IMR-90 (cell line): ENCODE measurements around the gene TSEN15. TPM values are rescaled to one million over a fixed set of nuclear protein-coding genes. Genes with fewer than 3 reads are reported as not detected.
A peak's percentile ranks its signal among the peaks of the same experiment; 100 is the strongest.

Experiments used
- ATAC-seq: fragments of 200-7000 bp; cut with Tn5 transposase; 2 replicates; pipeline ENCODE4 v1.9.1; 2020; ENCODE audit warnings: low read depth, mild to moderate bottlenecking, moderate library complexity
- BruUV-seq: library from RNA; stranded (reverse); fragments of 400-500 nt; replicated peaks from 2 replicates; lab custom pipeline; 2021; lab: Mats Ljungman, UMichigan
- CTCF ChIA-PET: fragments of 300-600 bp; formaldehyde crosslinking; extraction: SDS; loops from one replicate; lab custom pipeline; 2021; ENCODE audit warnings: antibody characterized with exemption; lab: Yijun Ruan, JAX
- POLR2A ChIA-PET: fragments of 300-600 bp; sonication (Branson Sonifier 250); formaldehyde crosslinking; loops from one replicate; lab custom pipeline; 2022; ENCODE audit warnings: antibody characterized with exemption; ENCODE audit not compliant: unreplicated experiment; lab: Charles Lee
- DNase-seq: peaks from one replicate; pipeline ENCODE4 v3.0.0; 2013
- H2AFZ ChIP-seq: replicated peaks from 2 replicates; pipeline ENCODE3; 2013; ENCODE audit warnings: low read length, mild to moderate bottlenecking; ENCODE audit not compliant: poor library complexity
- H2AK5ac ChIP-seq: 2 replicates; pipeline ENCODE4 v1.6.1; 2013; ENCODE audit warnings: low read depth, low read length, inconsistent platforms
- H2AK9ac ChIP-seq: replicated peaks from 2 replicates; pipeline ENCODE3; 2013; ENCODE audit warnings: mild to moderate bottlenecking, low read depth, low read length, moderate library complexity; ENCODE audit not compliant: poor library complexity
- H2BK120ac ChIP-seq: 2 replicates; pipeline ENCODE4 v1.6.1; 2013; ENCODE audit warnings: low read depth, low read length, inconsistent platforms
- H2BK15ac ChIP-seq: 3 replicates; pipeline ENCODE4 v1.6.1; 2013; ENCODE audit warnings: low read depth, low read length, inconsistent platforms
- H2BK20ac ChIP-seq: 2 replicates; pipeline ENCODE4 v1.6.1; 2013; ENCODE audit warnings: low read depth, mild to moderate bottlenecking, inconsistent platforms, low read length, moderate library complexity
- H2BK5ac ChIP-seq: 2 replicates; pipeline ENCODE4 v1.6.1; 2013; ENCODE audit warnings: mild to moderate bottlenecking, low read depth, low read length, inconsistent platforms; ENCODE audit not compliant: poor library complexity, severe bottlenecking
- H3K14ac ChIP-seq: replicated peaks from 2 replicates; pipeline ENCODE4 v1.6.1; 2013; ENCODE audit warnings: low read depth, low read length, inconsistent platforms
- H3K18ac ChIP-seq: 2 replicates; pipeline ENCODE4 v1.6.1; 2013; ENCODE audit warnings: low read depth, low read length, control low read depth
- H3K23ac ChIP-seq: 2 replicates; pipeline ENCODE4 v1.6.1; 2013; ENCODE audit warnings: low read depth, low read length, inconsistent platforms
- H3K27ac ChIP-seq: 2 replicates; pipeline ENCODE4 v1.5.1; 2013; ENCODE audit warnings: mild to moderate bottlenecking, control low read depth, low read length; ENCODE audit not compliant: insufficient read depth
- H3K27me3 ChIP-seq: 2 replicates; pipeline ENCODE4 v1.6.1; 2013; ENCODE audit warnings: low read length; ENCODE audit not compliant: control insufficient read depth, insufficient read depth
- H3K36me3 ChIP-seq: 2 replicates; pipeline ENCODE4 v1.6.1; 2013; ENCODE audit warnings: low read length, mixed read lengths; ENCODE audit not compliant: control insufficient read depth, insufficient read depth
- H3K4ac ChIP-seq: 2 replicates; pipeline ENCODE4 v1.6.1; 2013; ENCODE audit warnings: low read depth, low read length, inconsistent platforms
- H3K4me1 ChIP-seq: 2 replicates; pipeline ENCODE4 v1.6.1; 2013; ENCODE audit warnings: low read length, mixed read lengths; ENCODE audit not compliant: control insufficient read depth, insufficient read depth
- H3K4me2 ChIP-seq: 2 replicates; pipeline ENCODE4 v1.6.1; 2013; ENCODE audit warnings: low read depth, mild to moderate bottlenecking, control low read depth, low read length, moderate library complexity
- H3K4me3 ChIP-seq: 2 replicates; pipeline ENCODE4 v1.5.1; 2013; ENCODE audit warnings: low read depth, mild to moderate bottlenecking, control low read depth, low read length, moderate library complexity; ENCODE audit not compliant: insufficient read depth
- H3K56ac ChIP-seq: 2 replicates; pipeline ENCODE4 v1.6.1; 2013; ENCODE audit warnings: low read length, inconsistent platforms; ENCODE audit not compliant: insufficient read depth; ENCODE audit errors: extremely low read depth
- H3K79me1 ChIP-seq, 2 experiments: 2 replicates each; pipeline ENCODE4 v1.6.1; 2013; ENCODE audit warnings: low read length in 2 of 2, inconsistent platforms in 1 of 2, low read depth in 1 of 2
- H3K9ac ChIP-seq: 2 replicates; pipeline ENCODE4 v1.6.1; 2013; ENCODE audit warnings: low read depth, low read length, control low read depth
- H3K9me1 ChIP-seq: 2 replicates; pipeline ENCODE4 v1.6.1; 2013; ENCODE audit warnings: low read length, inconsistent platforms; ENCODE audit not compliant: insufficient read depth
- H3K9me3 ChIP-seq: 2 replicates; pipeline ENCODE4 v1.6.1; 2013; ENCODE audit warnings: low read length; ENCODE audit not compliant: control insufficient read depth, insufficient read depth
- H4K20me1 ChIP-seq: 2 replicates; pipeline ENCODE4 v1.6.1; 2013; ENCODE audit warnings: low read length, inconsistent platforms; ENCODE audit not compliant: insufficient read depth
- H4K5ac ChIP-seq: 2 replicates; pipeline ENCODE4 v1.6.1; 2013; ENCODE audit warnings: mild to moderate bottlenecking, low read depth, low read length, control low read depth
- H4K8ac ChIP-seq, 2 experiments: 2 replicates each; pipeline ENCODE4 v1.6.1; 2013; ENCODE audit warnings: low read depth in 2 of 2, low read length in 2 of 2, control low read depth in 1 of 2, inconsistent platforms in 1 of 2
- H4K91ac ChIP-seq: 2 replicates; pipeline ENCODE4 v1.6.1; 2013; ENCODE audit warnings: low read depth, low read length, inconsistent platforms; ENCODE audit not compliant: insufficient read depth
- BHLHE40 ChIP-seq: fragments of 150-350 bp; IDR thresholded peaks from 2 replicates; pipeline ENCODE4 v1.6.1; 2016; ENCODE audit warnings: mild to moderate bottlenecking, low read depth, low read length
- CEBPB ChIP-seq: IDR thresholded peaks from 2 replicates; pipeline ENCODE4 v1.6.1; 2012; ENCODE audit warnings: low read depth, low read length, improper control_type of control experiment
- CHD1 ChIP-seq: IDR thresholded peaks from 2 replicates; pipeline ENCODE4 v1.6.1; 2012; ENCODE audit warnings: low read depth, low read length, improper control_type of control experiment
- FOS ChIP-seq: fragments of 150-350 bp; IDR thresholded peaks from 2 replicates; pipeline ENCODE4 v1.6.1; 2016; ENCODE audit warnings: low read depth, low read length
- MAFK ChIP-seq: IDR thresholded peaks from 2 replicates; pipeline ENCODE4 v1.6.1; 2012; ENCODE audit warnings: low read depth, low read length, improper control_type of control experiment
- MAZ ChIP-seq: IDR thresholded peaks from 2 replicates; pipeline ENCODE4 v1.6.1; 2012; ENCODE audit warnings: low read depth, mild to moderate bottlenecking, low read length, improper control_type of control experiment, moderate library complexity, borderline replicate concordance
- MXI1 ChIP-seq: IDR thresholded peaks from 2 replicates; pipeline ENCODE4 v1.6.1; 2012; ENCODE audit warnings: low read depth, mild to moderate bottlenecking, low read length, moderate library complexity, borderline replicate concordance
- NFE2L2 ChIP-seq: fragments of 150-350 bp; IDR thresholded peaks from 2 replicates; pipeline ENCODE4 v1.6.1; 2016; ENCODE audit warnings: low read depth, mild to moderate bottlenecking, low read length
- POLR2A ChIP-seq: IDR thresholded peaks from 2 replicates; pipeline ENCODE4 v1.6.1; 2012; ENCODE audit warnings: mild to moderate bottlenecking, low read depth, low read length
- RAD21 ChIP-seq: IDR thresholded peaks from 2 replicates; pipeline ENCODE4 v1.6.1; 2012; ENCODE audit warnings: low read length, improper control_type of control experiment
- RCOR1 ChIP-seq: IDR thresholded peaks from 2 replicates; pipeline ENCODE4 v1.6.1; 2012; ENCODE audit warnings: mild to moderate bottlenecking, low read length, improper control_type of control experiment; ENCODE audit not compliant: insufficient replicate concordance
- RFX5 ChIP-seq: IDR thresholded peaks from 2 replicates; pipeline ENCODE4 v1.8.0; 2012; ENCODE audit warnings: low read depth, mild to moderate bottlenecking, low read length, moderate library complexity
- SMC3 ChIP-seq: fragments of 150-350 bp; IDR thresholded peaks from 2 replicates; pipeline ENCODE4 v1.6.1; 2016; ENCODE audit warnings: low read depth, mild to moderate bottlenecking, antibody characterized with exemption, low read length, moderate library complexity
- WGBS, 2 experiments: methylation state at CpG; one replicate each; pipeline versions ENCODE4 v1.1.5 to v1.1.7; 2013; ENCODE audit warnings: missing lambda C conversion rate in 2 of 2; ENCODE audit not compliant: insufficient read length in 1 of 2; ENCODE audit errors: extremely low coverage in 2 of 2; 5-methylcytosine and 5-hydroxymethylcytosine counted together
- dilution Hi-C: fragments of 300-500 bp; cut with HindIII; formaldehyde crosslinking; loops from one replicate; pipeline ENCODE4 v1.14.3; 2018; ENCODE audit warnings: low sequenced_read_pairs; ENCODE audit not compliant: unreplicated experiment
- in situ Hi-C: fragments of 300-500 bp; cut with MboI; formaldehyde crosslinking; loops from 3 replicates; pipeline ENCODE4 v1.14.3; 2019; ENCODE audit warnings: low sequenced_read_pairs, inconsistent platforms, mixed read lengths
- intact Hi-C: fragments of 100-400 bp; cut with micrococcal nuclease; formaldehyde crosslinking; loops from 2 replicates; pipeline ENCODE4 v1.10.0; 2022
- polyA plus RNA-seq, 3 experiments: library from polyadenylated mRNA; depleted of rRNA; stranded (reverse); fragments of >200 nt; gene quantifications; 2 replicates each; pipeline ENCODE4 v1.2.3, GENCODE V29; 2012; ENCODE audit warnings: low replicate concordance in 1 of 3
- total RNA-seq: library from RNA; depleted of rRNA; stranded (reverse); fragments of >200 nt; gene quantifications from 2 replicates; pipeline ENCODE4 v1.2.3, GENCODE V29; 2012
- TF ChIP-seq, protein P1 (sequence below): fragments of 150-350 bp; IDR thresholded peaks from 2 replicates; pipeline ENCODE4 v1.6.1; 2017; ENCODE audit warnings: mild to moderate bottlenecking, antibody characterized with exemption, low read length, low read depth
- TF ChIP-seq, protein P2 (sequence below): fragments of 150-350 bp; IDR thresholded peaks from 2 replicates; pipeline ENCODE4 v1.6.1; 2016; ENCODE audit warnings: low read depth, mild to moderate bottlenecking, low read length, moderate library complexity, borderline replicate concordance

TSEN15 gene
- total and polyA plus RNA-seq, 2 of the 4 experiments (the other 2 are of a cell fraction), result 32.4 to 45.0 TPM

DNA sequence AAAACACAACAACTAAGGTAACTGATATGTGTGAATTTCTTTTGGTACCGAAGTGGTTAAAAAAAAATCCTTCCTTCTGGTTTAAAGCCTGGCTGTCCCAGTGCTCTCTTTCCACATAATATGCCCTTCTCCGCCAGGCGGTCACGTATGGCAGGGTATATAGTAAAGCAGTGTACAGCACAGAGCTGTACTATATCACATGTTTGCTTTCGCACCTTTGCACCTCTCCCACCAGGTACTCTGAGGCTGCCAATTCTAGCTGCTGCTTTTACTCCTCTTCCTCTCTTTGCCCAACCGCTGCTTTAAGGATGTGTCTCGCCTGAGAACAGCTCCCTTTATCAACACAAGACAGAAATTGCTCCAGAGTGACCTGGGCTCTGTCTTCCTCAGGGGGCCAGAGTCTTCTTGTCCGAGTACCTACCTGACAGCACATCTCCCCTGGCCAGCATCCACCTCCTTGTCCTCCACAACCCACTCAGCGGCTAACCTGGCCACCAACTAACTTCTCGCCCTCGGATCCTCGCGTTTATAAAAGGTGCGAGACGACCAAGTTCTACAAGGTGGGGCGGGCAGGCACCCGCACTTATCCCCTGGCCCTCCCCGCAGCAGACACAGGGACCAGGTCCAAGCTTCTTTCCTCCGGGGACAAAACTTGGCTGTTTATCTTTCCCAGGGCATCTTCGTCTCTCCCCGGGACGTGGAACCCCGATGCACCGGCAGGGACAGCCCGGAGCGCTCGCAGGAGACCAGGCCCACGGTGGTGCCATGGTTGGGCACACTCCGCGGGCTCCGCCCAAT is 15.6 kb upstream of the TSEN15 start:
- ChIA-PET POLR2A (interaction anchor here (0.5 kb wide), 1 partner anchor 16 kb away, joined by 3 read pairs; the partner anchor contains the start of gene TSEN15), CTCF (interaction anchor here (0.7 kb wide), 1 partner anchor 362 kb away, joined by 3 read pairs; no protein-coding TSS in a partner anchor)
- H2BK20ac ChIP-seq, result no peak overlapping the region
- H3K4me1 ChIP-seq, result peaks cover 8% of the 10 kb centered on the region; the same call in 1 of the 2 replicates
- no peaks in the 10 kb centered on the region for H4K20me1 ChIP-seq
- H3K4me3 ChIP-seq, result peak overlapping the region; percentile 96
- H3K9ac ChIP-seq, result no peak overlapping the region
- H3K27ac ChIP-seq, result no peak overlapping the region
- H3K4ac ChIP-seq, result 0 out of 2 replicates have a peak overlapping the region, but pooled peaks have one; percentile 54
- peak overlapping the region; percentile 73 for H2AK5ac ChIP-seq
- no peak overlapping the region for H2BK5ac ChIP-seq
- peak overlapping the region in 1 of 2 experiments; percentile 11; a peak in 1 of 4 replicates for H4K8ac ChIP-seq
- no peak overlapping the region for H4K91ac ChIP-seq
- DNase-seq (no peak), ATAC-seq (no peak)
- H3K4me2 ChIP-seq, result peak overlapping the region; percentile 87
- BruUV-seq, result no TSS peak
- H2BK120ac ChIP-seq, result 0 out of 2 replicates have a peak overlapping the region, but pooled peaks have one; percentile 32
- H3K18ac ChIP-seq, result no peak overlapping the region
- H3K23ac ChIP-seq, result peak overlapping the region; percentile 20; the same call in 1 of the 2 replicates
- peak overlapping the region; percentile 95 for H2AFZ ChIP-seq
- no peak overlapping the region for H4K5ac ChIP-seq
- intact Hi-C loops (no loop called here), in situ Hi-C loops (loop anchor here (10.0 kb wide), 1 partner anchor 91 kb away; no protein-coding TSS in a partner anchor), dilution Hi-C loops (no loop called here)
- peaks cover 0 to 10% of the 10 kb centered on the region in 2 experiments; a peak in 2 of 4 replicates for H3K79me1 ChIP-seq
- H3K36me3 ChIP-seq, result no peaks in the 10 kb centered on the region
- H3K27me3 ChIP-seq, result no peaks in the 10 kb centered on the region; the same call in 1 of the 2 replicates
- peak overlapping the region; percentile 60 for H2AK9ac ChIP-seq
- peaks cover 9% of the 10 kb centered on the region; the same call in 1 of the 2 replicates for H3K9me1 ChIP-seq
- no peaks in the 10 kb centered on the region for H3K9me3 ChIP-seq
- H3K56ac ChIP-seq, result no peak overlapping the region
- WGBS, 2 experiments, result 55% methylated on average over 14 of the region's 31 CpGs; no CpG with 5 or more reads in 1 of the 2 experiments
- peak overlapping the region; percentile 37; the same call in 2 of the 3 replicates for H2BK15ac ChIP-seq
- H3K14ac ChIP-seq, result peak overlapping the region; percentile 55
- no peak for TF ChIP-seq SMC3
- no peak for TF ChIP-seq CHD1
- TF ChIP-seq, protein P1, sequence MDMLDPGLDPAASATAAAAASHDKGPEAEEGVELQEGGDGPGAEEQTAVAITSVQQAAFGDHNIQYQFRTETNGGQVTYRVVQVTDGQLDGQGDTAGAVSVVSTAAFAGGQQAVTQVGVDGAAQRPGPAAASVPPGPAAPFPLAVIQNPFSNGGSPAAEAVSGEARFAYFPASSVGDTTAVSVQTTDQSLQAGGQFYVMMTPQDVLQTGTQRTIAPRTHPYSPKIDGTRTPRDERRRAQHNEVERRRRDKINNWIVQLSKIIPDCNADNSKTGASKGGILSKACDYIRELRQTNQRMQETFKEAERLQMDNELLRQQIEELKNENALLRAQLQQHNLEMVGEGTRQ, result no peak
- TF ChIP-seq MAZ, result no peak
- TF ChIP-seq, protein P2, sequence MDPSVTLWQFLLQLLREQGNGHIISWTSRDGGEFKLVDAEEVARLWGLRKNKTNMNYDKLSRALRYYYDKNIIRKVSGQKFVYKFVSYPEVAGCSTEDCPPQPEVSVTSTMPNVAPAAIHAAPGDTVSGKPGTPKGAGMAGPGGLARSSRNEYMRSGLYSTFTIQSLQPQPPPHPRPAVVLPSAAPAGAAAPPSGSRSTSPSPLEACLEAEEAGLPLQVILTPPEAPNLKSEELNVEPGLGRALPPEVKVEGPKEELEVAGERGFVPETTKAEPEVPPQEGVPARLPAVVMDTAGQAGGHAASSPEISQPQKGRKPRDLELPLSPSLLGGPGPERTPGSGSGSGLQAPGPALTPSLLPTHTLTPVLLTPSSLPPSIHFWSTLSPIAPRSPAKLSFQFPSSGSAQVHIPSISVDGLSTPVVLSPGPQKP, result no peak
- no peak for TF ChIP-seq BHLHE40
- no peak for TF ChIP-seq RCOR1
- no peak for TF ChIP-seq CEBPB
- TF ChIP-seq FOS, result no peak
- TF ChIP-seq POLR2A, result no peak
- no peak for TF ChIP-seq RFX5
- TF ChIP-seq NFE2L2, result no peak
- TF ChIP-seq MXI1, result no peak
- no peak for TF ChIP-seq RAD21
- TF ChIP-seq MAFK, result no peak
